M059J (cell line): ENCODE results near the gene ARL13A. TPM values are rescaled to one million over a fixed set of nuclear protein-coding genes. Genes with fewer than 3 reads are reported as not detected.

ENCODE experiments used
- DNase-seq: peaks from one replicate; pipeline ENCODE4 v3.0.0-alpha.2; 2012; ENCODE audit warnings: low read depth
- total RNA-seq: library from RNA; depleted of rRNA; stranded (reverse); fragments of >200 nt; shearing (Covaris generic); gene quantifications from 2 replicates; pipeline ENCODE4 v1.2.3, GENCODE V29; 2014; rRNA removed

Gene ARL13A
- total RNA-seq, 1 experiment from 2014 or later, result not detected

DNA sequence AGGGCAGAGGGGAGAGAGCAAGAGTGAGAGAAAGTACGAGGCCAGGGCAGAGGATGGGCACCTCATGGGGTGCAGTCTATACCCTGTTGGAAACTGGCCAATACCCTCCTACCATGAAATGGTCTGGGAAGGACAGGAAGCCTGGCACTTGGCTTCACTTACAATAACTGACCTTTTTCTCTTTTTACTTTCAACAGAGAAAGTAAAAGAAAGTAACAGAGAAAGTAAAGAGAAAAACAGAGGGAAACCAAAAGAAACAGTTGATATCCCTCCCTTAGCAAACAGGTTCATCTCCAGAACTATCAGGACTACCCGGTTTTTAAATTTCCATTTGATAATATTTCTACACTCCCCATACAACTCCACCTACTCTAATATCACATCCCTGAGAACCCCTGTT, 20.6 kb downstream of the ARL13A start:
- DNase-seq, result no peak

- peak; percentile 89 for DNase-seq
Measured at GRCh38 chrX:100994352-100995281, 25.1 kb downstream of the ARL13A start.

DNA sequence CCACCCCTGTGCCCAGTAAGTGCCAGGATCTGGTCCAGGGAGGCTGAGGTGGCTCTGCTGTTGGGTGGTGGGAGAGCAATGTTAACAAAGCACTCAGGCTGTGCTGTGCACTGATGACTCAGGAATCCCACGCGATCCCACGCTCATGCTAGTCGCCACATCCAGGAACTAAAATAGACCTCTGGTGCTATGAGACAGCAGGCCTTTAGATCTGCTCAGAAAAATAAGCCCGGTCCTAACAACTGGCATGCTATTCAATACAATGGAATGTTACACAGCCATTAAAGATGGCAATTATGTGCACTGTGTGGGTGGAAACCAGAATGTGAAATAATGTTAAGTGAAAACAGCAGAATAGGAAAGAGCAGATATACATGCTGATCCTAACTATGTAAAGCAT, 26.0 kb downstream of the ARL13A start:
- peak; percentile 93 for DNase-seq

DNA sequence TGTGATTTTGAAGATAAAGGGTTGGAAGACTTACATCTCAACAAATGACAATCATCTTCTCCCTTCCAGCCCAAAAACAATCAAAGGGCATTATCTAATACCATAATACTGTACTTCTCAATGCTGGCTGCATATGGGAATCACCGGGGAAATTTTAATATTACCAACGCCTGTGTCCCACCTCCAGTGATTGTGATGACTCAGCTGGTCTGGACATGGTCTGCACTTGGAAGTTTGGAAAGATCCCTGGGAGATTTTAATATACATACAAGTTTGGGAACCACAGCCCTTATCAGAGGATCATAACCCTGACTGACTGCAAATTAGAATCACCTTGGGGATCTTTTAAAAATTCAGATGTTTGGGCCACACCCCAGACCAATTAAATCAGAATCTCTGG, 29.9 kb downstream of the ARL13A start:
- DNase-seq, result no peak

- DNase-seq, result peak; percentile 40
Measured at GRCh38 chrX:101009090-101009489, 39.6 kb downstream of the ARL13A start.

- DNase-seq, result peak; percentile 6
Measured at GRCh38 chrX:101012031-101012430, 42.5 kb downstream of the ARL13A start.

- no peak for DNase-seq
Measured at GRCh38 chrX:101022020-101022419, 52.5 kb downstream of the ARL13A start.

- DNase-seq, result no peak
Measured at GRCh38 chrX:101025126-101025525, 55.6 kb downstream of the ARL13A start.

- DNase-seq, result no peak
Measured at GRCh38 chrX:101028562-101028961, 59.1 kb downstream of the ARL13A start.

DNA sequence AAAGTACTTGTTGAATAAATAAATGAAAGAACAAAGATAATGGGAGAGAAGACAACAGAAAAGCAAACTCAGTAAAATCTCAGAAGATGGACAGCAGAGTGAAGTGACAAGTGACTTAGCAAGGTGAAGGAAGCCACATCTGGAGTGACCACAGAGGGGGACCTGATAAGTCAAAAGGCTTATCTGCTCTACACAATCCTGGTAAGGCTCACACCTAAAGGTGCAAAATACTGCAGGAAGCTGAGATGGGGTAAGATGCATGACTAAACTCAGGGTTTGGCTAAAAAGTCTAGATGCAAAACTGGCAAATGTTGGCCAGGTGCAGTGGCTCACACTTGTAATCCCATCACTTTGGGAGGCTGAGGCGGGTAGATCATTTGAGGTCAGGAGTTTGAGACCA, 60.2 kb downstream of the ARL13A start:
- no peak for DNase-seq

- DNase-seq, result no peak
Measured at GRCh38 chrX:101037231-101037630, 67.7 kb downstream of the ARL13A start.

- no peak for DNase-seq
Measured at GRCh38 chrX:101040197-101040596, 70.7 kb downstream of the ARL13A start.

Other genes with a start within 250 kb of the ARL13A start
- 9.1 and 13.3 TPM in 2 replicates for gene SYTL4, start 237.6 kb upstream of the ARL13A start, total RNA-seq
- gene CSTF2, start 149.3 kb upstream of the ARL13A start, total RNA-seq, result 37.6 and 55.3 TPM in 2 replicates
- gene NOX1, start 95.3 kb upstream of the ARL13A start, total RNA-seq, result not detected in 2 replicates
- 3.2 and 3.7 TPM in 2 replicates for gene XKRX, start 40.8 kb upstream of the ARL13A start, total RNA-seq
- 31.4 and 32.8 TPM in 2 replicates for gene TRMT2B, start 82.4 kb downstream of the ARL13A start, total RNA-seq
- gene TMEM35A, start 109.2 kb downstream of the ARL13A start, total RNA-seq, result 2.1 and 3.5 TPM in 2 replicates
- gene CENPI, start 128.5 kb downstream of the ARL13A start, total RNA-seq, result 43.8 and 69.2 TPM in 2 replicates